Thymus (tissue), 11 donors: ENCODE results near the gene DAAM1. TPM values are rescaled to one million over a fixed set of nuclear protein-coding genes. Genes with fewer than 3 reads are reported as not detected.
A peak's percentile ranks its signal among the peaks of the same experiment; 100 is the strongest.

Experiments used
- DNase-seq, 9 donors: peaks; one replicate each; pipeline ENCODE4 v3.0.0-alpha.2; 2013; ENCODE audit warnings: low spot score in 9 of 9, low read depth in 6 of 9, missing footprints in 1 of 9
- H3K27ac ChIP-seq, 2 donors: one replicate each; pipeline ENCODE4 v1.5.1; 2013; ENCODE audit warnings: control low read depth in 1 of 2, low read depth in 1 of 2, low read length in 1 of 2, mild to moderate bottlenecking in 1 of 2, moderate library complexity in 1 of 2
- H3K27me3 ChIP-seq, 2 donors: one replicate each; pipeline ENCODE4 v1.5.1; 2013; ENCODE audit warnings: low read length in 1 of 2; ENCODE audit not compliant: control insufficient read depth in 2 of 2, insufficient read depth in 1 of 2
- H3K36me3 ChIP-seq, 2 donors: one replicate each; pipeline ENCODE4 v1.5.1; 2013; ENCODE audit warnings: low read length in 1 of 2, mild to moderate bottlenecking in 1 of 2, moderate library complexity in 1 of 2; ENCODE audit not compliant: control insufficient read depth in 2 of 2, insufficient read depth in 2 of 2
- H3K4me1 ChIP-seq, 2 donors: one replicate each; pipeline ENCODE4 v1.5.1; 2013; ENCODE audit warnings: low read length in 2 of 2; ENCODE audit not compliant: control insufficient read depth in 2 of 2, insufficient read depth in 2 of 2
- H3K4me3 ChIP-seq, 2 donors: one replicate each; pipeline ENCODE4 v1.5.1; 2013; ENCODE audit warnings: low read length in 2 of 2, control low read depth in 1 of 2, mild to moderate bottlenecking in 1 of 2
- H3K9me3 ChIP-seq, 2 donors: one replicate each; pipeline ENCODE4 v1.5.1; 2013; ENCODE audit warnings: low read length in 1 of 2, mild to moderate bottlenecking in 1 of 2; ENCODE audit not compliant: control insufficient read depth in 2 of 2, insufficient read depth in 1 of 2
- WGBS: extraction: QIAGEN DNeasy Blood & Tissue Kit; methylation state at CpG from one replicate; pipeline ENCODE4 v1.1.7; 2013; 5-methylcytosine and 5-hydroxymethylcytosine counted together
- polyA plus RNA-seq: library from polyadenylated mRNA; stranded (reverse); fragments of 200-250 nt; gene quantifications from one replicate; pipeline ENCODE4 v1.2.3, GENCODE V29; 2013
- total RNA-seq: library from RNA; stranded (reverse); fragments of 120-200 nt; gene quantifications from one replicate; pipeline ENCODE4 v1.2.4, GENCODE V29; 2013
- donor health status: healthy.

The DAAM1 gene
- total and polyA plus RNA-seq, 2 donors: 8.9 to 11.3 TPM

DNA sequence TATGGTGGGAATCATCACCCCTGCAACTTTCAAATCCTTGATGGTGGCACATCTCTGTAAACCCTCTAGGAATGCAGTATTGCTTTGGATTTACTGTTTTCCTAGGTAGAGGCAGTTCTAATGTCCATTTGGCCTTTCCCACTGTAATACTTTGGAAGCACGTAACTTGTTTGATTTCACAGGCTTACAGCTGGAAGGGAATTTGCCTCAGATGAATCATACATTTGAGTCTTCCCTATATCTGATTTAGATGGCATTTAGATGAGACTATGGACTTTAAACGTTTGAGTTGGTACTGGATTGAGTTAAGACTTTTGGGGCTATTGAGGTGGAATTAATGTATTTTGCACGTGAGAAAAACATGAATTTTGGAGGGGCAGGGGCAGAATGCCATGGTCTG is 35.9 kb downstream of the DAAM1 start:
- Histone ChIP-seq H3K9me3 (no peaks in the 10 kb centered on the region), H3K4me1 (no peaks in the 10 kb centered on the region), H3K4me3 (no peak overlapping the region), H3K27ac (no peak overlapping the region), H3K36me3 (no peaks in the 10 kb centered on the region), H3K27me3 (no peaks in the 10 kb centered on the region)
- DNase-seq: no peak
- WGBS: 98% methylated on average over 3 of the region's 3 CpGs

DNA sequence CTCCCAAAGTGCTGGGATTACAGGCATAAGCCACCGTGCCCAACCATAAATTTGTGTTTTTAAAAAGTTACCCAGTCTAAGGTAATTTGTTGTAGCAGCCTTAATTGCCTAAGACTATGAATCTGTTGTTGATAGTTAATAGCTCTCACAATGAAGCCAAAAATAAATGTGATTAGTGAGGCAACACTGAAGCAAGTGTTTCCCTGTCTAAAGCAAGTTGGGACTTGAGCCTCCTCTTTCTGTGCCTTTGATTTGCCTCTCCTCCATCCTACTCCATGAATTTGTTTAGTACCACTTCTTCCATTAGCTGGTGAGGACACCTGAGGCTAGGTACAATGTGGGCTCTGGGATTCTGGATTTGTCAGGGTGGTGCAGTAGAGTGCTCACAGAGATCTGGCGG is 36.8 kb downstream of the DAAM1 start:
- Histone ChIP-seq H3K27ac (no peak overlapping the region), H3K4me3 (no peak overlapping the region), H3K27me3 (no peaks in the 10 kb centered on the region), H3K36me3 (no peaks in the 10 kb centered on the region), H3K4me1 (no peaks in the 10 kb centered on the region), H3K9me3 (no peaks in the 10 kb centered on the region)
- DNase-seq: no peak
- 100% methylated on average over 2 of the region's 2 CpGs for WGBS

DNA sequence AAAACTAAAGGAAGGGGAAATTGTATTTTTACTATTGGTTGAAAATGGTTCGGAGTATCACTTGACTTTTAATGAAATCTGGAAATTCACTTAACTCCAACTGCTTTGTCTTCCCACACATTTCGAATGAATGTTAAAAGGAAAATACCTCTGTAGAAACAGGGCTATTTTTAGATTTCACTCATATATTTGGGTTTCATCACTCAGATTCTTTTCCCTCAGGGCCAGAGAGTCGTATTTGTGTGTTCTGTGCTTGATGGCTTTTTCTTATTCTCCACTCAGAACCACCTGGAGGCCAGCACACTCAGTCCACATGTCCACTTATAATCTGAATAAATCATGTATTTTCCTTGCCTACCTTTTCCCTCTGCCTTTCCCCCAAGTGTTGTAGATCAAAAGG is 40.0 kb downstream of the DAAM1 start:
- 92% methylated on average over 3 of the region's 3 CpGs for WGBS
- no peak overlapping the region for H3K27ac ChIP-seq

DNA sequence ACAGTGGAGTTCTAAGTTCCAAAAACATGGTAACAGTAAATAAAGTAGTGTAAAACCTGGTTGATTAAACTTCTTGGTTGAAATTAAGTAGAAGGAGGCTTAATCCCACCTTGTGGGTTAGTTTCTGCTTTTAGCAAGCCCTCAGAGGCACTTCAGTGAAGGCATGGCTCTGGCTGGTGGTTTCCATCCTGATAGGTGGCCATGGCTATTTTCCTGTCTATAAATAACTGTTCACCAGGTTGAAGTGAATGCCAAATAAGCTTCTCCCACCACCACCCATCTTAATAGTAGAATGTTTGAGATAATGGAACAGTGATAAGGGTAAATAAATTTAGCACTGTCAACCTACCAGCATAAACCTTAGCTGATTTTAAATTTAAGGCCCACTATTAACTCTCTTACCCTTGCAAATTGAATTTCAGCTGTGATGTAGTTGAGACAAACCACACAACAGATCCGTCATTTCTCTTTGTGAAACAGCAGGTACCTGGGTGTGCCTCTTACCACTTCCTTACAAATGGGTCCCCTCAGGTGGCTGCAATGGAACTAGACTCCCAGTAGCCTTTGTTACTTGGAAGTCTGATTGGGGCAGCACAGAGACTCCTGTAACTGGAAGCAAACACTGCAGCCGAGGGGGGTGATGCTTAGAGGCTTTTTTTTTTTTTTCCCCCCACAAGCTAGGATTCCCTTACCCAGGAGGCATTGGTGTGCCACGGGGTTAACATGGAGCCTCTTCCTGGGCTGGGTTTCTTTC is 41.4 kb downstream of the DAAM1 start:
- H3K27me3 ChIP-seq: no peaks in the 10 kb centered on the region
- peak in 1 of 9 donors; percentile 37 for DNase-seq
- H3K36me3 ChIP-seq: no peaks in the 10 kb centered on the region
- H3K4me1 ChIP-seq: no peaks in the 10 kb centered on the region
- 88% methylated on average over 3 of the region's 3 CpGs for WGBS
- H3K4me3 ChIP-seq: no peak overlapping the region
- H3K9me3 ChIP-seq: no peaks in the 10 kb centered on the region
- no peak overlapping the region for H3K27ac ChIP-seq

More for the DNA sequence above, 40.0 kb downstream of the DAAM1 start:
- no peak for DNase-seq
- H3K4me1 ChIP-seq: no peaks in the 10 kb centered on the region
- no peak overlapping the region for H3K4me3 ChIP-seq
- H3K27me3 ChIP-seq: no peaks in the 10 kb centered on the region
- no peaks in the 10 kb centered on the region for H3K9me3 ChIP-seq
- no peaks in the 10 kb centered on the region for H3K36me3 ChIP-seq

DNA sequence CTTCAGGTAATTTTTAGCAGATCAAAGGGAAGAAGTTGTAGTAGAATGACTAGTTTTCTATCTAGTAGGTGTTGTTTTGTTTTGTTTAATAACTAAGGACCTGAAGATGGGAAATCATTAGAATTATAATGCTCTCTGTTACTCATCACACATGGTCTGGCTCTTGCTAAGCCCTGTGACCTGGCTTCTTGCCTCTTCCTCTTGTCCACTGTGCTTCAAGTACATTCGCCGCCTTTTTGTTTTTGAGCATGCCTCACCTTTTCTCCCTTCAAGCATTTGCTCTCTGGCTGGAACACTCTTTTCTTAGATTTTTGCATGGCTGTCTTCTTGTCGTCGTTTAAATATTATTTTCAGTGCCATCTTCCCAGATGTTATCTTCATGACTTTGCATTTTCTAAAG is 47.7 kb downstream of the DAAM1 start:
- DNase-seq: no peak
- Histone ChIP-seq H3K9me3 (no peaks in the 10 kb centered on the region), H3K27ac (no peak overlapping the region), H3K27me3 (no peaks in the 10 kb centered on the region), H3K36me3 (no peaks in the 10 kb centered on the region), H3K4me3 (no peak overlapping the region), H3K4me1 (no peaks in the 10 kb centered on the region)
- 94% methylated on average over 4 of the region's 4 CpGs for WGBS

DNA sequence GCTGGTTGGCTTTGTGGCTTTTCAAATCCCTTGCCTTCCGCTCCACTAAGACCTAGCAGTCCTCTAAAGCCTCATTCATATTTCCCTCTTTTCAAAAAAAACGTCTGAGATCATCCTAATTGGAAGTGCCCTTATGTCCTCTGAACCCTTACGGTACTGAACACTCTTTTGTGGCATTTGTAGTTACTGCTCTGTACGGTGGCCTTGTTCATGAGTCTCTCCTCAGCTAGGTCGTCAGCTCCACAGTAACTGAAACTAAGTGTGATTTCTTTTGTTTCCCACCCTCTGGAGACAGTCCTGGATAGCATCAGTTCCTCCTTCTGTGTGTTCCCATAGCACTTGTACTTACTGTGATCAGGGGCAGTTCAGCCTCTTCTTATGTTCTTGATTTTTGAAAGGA is 49.7 kb downstream of the DAAM1 start:
- no peak for DNase-seq
- 92% methylated on average over 5 of the region's 5 CpGs for WGBS
- Histone ChIP-seq H3K27me3 (no peaks in the 10 kb centered on the region), H3K36me3 (no peaks in the 10 kb centered on the region), H3K4me1 (no peaks in the 10 kb centered on the region), H3K9me3 (no peaks in the 10 kb centered on the region), H3K27ac (no peak overlapping the region), H3K4me3 (no peak overlapping the region)

DNA sequence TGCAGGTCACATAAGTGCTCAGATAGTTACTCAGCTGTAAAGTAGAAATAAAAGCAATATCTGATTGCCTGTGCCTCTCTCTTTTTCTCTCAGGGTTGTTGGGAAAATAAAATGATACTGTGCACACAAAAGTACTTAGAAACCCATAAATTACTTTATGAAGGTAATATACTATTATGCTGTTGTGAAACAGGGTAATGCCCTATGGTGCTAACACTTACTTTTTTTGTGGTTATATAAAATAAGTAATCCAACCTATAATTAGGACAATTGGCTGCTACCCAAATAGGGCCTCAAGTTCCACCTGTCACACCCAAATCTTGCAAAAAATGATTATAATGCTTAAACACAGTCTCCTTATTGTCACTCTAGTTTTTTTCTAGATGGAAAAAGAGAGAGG is 50.6 kb downstream of the DAAM1 start:
- no peak for DNase-seq
- Histone ChIP-seq H3K27ac (no peak overlapping the region), H3K4me1 (no peaks in the 10 kb centered on the region), H3K9me3 (no peaks in the 10 kb centered on the region), H3K27me3 (no peaks in the 10 kb centered on the region), H3K36me3 (no peaks in the 10 kb centered on the region), H3K4me3 (no peak overlapping the region)

DNA sequence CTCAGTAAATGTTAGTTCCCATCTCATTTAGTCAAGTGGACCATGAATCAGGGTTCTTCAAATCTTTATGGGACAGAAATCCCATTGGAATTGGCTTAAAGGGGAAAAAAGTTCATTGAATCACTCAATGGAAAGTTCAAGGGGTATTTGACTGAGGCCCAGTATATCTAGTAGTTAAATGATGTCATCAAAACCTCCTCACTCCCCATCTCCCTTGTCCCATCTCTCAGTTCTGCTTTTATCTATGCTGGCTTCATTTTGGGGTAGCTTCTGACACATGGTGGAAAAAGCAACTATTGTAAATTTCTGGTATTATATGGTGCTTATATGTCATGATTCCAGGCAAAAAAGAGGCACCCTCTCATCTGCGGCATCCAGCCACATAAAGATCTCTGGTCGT is 51.9 kb downstream of the DAAM1 start:
- DNase-seq: no peak
- H3K4me3 ChIP-seq: no peak overlapping the region
- H3K27me3 ChIP-seq: no peaks in the 10 kb centered on the region
- no peaks in the 10 kb centered on the region for H3K36me3 ChIP-seq
- no peaks in the 10 kb centered on the region for H3K9me3 ChIP-seq
- H3K27ac ChIP-seq: no peak overlapping the region
- H3K4me1 ChIP-seq: no peaks in the 10 kb centered on the region
- WGBS: over 99% methylated on average over 2 of the region's 2 CpGs

DNA sequence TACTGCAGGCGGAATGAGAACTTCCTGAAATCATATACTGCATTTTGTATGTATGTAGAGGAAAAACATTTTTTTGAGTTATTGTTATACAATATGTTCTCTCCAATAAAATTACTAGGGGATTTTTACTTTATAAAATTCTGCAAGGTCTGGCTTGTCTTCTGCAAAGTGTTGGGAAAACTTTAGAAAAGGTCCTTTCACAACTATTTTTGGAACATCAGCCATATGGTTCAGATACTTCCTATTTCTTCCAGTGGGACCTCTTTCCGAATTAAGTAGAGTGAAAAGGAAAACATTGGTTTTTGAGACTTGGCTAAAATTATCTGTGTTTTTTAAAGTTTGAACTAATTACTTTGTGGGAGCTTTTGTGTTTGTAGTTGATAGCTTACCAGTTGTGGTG is 52.7 kb downstream of the DAAM1 start:
- Histone ChIP-seq H3K27ac (no peak overlapping the region), H3K9me3 (no peaks in the 10 kb centered on the region), H3K36me3 (no peaks in the 10 kb centered on the region), H3K4me1 (no peaks in the 10 kb centered on the region), H3K4me3 (no peak overlapping the region), H3K27me3 (no peaks in the 10 kb centered on the region)
- no peak for DNase-seq
- 77% methylated on average over 2 of the region's 2 CpGs for WGBS
